ENCODE measurements around the gene KCNIP3. TPM values are rescaled to one million over a fixed set of nuclear protein-coding genes. Genes with fewer than 3 reads are reported as not detected.
A peak's percentile ranks its signal among the peaks of the same experiment; 100 is the strongest.

The KCNIP3 gene
- total and polyA plus RNA-seq, 9 of the 15 experiments (the other 6 are each of a cell fraction or from before 2014, with no cell fraction given) = 0.04 TPM; not detected in 8

DNA sequence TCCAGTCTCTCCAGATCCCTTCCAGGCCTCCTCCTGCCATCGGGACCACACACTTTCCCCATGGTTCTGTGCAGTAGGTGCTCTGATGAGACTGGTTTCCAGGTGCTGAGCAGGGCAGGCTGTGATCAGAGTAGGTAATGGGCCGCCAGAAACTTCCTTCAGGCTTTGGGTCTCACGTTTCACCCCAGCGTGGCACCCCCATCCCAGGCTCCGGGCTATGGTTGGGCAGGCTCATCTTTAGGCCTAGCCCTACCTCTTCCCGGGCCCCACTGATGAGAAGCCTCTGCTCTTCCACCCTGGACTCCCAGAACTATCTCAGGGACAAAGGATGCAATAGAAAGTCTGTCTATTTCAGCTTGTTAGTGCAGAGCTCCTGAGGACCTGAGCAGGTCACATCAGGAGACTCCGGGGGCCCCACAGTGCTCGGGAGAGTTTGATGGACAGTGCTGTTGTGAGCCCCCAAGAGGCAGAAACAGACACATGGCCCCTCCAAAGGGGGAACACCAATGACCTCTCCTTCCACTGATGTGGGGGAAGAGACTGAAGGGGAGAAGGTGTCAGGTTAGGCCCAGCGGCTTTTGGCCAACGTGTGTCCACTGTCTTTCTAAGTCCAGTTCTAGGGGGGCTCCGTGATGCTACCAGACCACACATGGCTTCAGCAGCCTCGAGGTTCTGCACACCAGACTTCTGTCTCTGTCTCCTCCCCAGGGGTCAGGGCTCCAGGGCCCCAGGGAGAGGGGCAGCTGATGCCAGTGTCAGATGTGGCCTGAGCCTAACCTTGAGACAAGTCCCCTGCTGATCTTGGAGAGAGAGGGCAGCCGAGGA lies 28.7 kb upstream of the KCNIP3 start:
- no peak for DNase-seq (ENCODE audit: extremely low read depth in 1 of 4, low spot score in 3 of 4)
- WGBS (ENCODE audit: insufficient coverage, low coverage, missing lambda C conversion rate) = 1% methylated on average over 9 of the region's 13 CpGs
- Histone ChIP-seq H3K9me3 (replicated peaks; ENCODE audit: control insufficient read depth, insufficient read depth, low read depth, low read length) (no peaks in the 10 kb centered on the region), H3K9me1 (ENCODE audit: control insufficient read depth, insufficient read depth, low read length) (no peaks in the 10 kb centered on the region), H2AFZ (ENCODE audit: low read depth, low read length) (no peak overlapping the region), H3K79me2 (ENCODE audit: control insufficient read depth, insufficient read depth, low read length) (no peaks in the 10 kb centered on the region), H3K9ac (ENCODE audit: insufficient read depth in 1 of 2, low read depth in 2 of 2, low read length in 2 of 2) (0 out of 4 replicates have a peak overlapping the region, but pooled peaks of 1 of the 2 experiments have one; percentile 20), H3K4me2 (ENCODE audit: insufficient read depth, low read length) (no peak overlapping the region), H4K20me1 (replicated peaks; ENCODE audit: control insufficient read depth, insufficient read depth, low read length) (no peaks in the 10 kb centered on the region; the same call in 1 of the 2 replicates), H3K4me1 (replicated peaks in 1 of 2; ENCODE audit: control insufficient read depth in 2 of 2, insufficient read depth in 2 of 2, low read length in 2 of 2) (no peaks in the 10 kb centered on the region; a peak in 1 of 5 replicates), H3K4me3 (no peak overlapping the region), H3K27ac (ENCODE audit: extremely low read depth, low read depth, low read length) (no peak overlapping the region), H3K27me3 (ENCODE audit: control insufficient read depth in 2 of 2, insufficient read depth in 2 of 2, low read length in 2 of 2) (peaks cover 0 to 38% of the 10 kb centered on the region in 2 experiments; a peak in 3 of 5 replicates), H3K36me3 (ENCODE audit: control insufficient read depth, insufficient read depth, low read length) (no peaks in the 10 kb centered on the region)
- ChIA-PET POLR2A (interaction anchor here (0.6 kb wide), 1 partner anchor 11 kb away, joined by 4 read pairs; no protein-coding TSS in a partner anchor), CTCF (ENCODE audit: low intra/inter-chr PET ratio) (no interaction called here)
- in situ Hi-C loops (cut with MboI) = no loop called here
- no TSS peak for BruUV-seq (replicated peaks)
- FAIRE-seq = no peak
- intact Hi-C loops (cut with micrococcal nuclease) = no loop called here
- no peak for ATAC-seq
- no peak for TF ChIP-seq ZNF408 (CRISPR knock-in tag; IDR thresholded peaks at IDR 0.05; ENCODE audit: low read depth)
- TF ChIP-seq CHD4 (IDR thresholded peaks at IDR 0.05; ENCODE audit: insufficient read depth, insufficient replicate concordance, low read depth, low read length, poor library complexity, severe bottlenecking) = no peak
- no peak for TF ChIP-seq MEIS2 (IDR thresholded peaks at IDR 0.05; ENCODE audit: partially characterized antibody)
- no peak for TF ChIP-seq ZNF232 (CRISPR knock-in tag; IDR thresholded peaks at IDR 0.05)
- no peak for TF ChIP-seq NR2C1 (IDR thresholded peaks at IDR 0.05)
- no peak for TF ChIP-seq NR2C1 (tag; IDR thresholded peaks at IDR 0.05)
- TF ChIP-seq ZKSCAN3 (CRISPR knock-in tag; IDR thresholded peaks at IDR 0.05) = no peak
- TF ChIP-seq ZNF239 (CRISPR knock-in tag; IDR thresholded peaks at IDR 0.05) = no peak
- TF ChIP-seq, protein P1, sequence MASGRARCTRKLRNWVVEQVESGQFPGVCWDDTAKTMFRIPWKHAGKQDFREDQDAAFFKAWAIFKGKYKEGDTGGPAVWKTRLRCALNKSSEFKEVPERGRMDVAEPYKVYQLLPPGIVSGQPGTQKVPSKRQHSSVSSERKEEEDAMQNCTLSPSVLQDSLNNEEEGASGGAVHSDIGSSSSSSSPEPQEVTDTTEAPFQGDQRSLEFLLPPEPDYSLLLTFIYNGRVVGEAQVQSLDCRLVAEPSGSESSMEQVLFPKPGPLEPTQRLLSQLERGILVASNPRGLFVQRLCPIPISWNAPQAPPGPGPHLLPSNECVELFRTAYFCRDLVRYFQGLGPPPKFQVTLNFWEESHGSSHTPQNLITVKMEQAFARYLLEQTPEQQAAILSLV (tag; IDR thresholded peaks at IDR 0.05) = no peak
- TF ChIP-seq, protein P2, sequence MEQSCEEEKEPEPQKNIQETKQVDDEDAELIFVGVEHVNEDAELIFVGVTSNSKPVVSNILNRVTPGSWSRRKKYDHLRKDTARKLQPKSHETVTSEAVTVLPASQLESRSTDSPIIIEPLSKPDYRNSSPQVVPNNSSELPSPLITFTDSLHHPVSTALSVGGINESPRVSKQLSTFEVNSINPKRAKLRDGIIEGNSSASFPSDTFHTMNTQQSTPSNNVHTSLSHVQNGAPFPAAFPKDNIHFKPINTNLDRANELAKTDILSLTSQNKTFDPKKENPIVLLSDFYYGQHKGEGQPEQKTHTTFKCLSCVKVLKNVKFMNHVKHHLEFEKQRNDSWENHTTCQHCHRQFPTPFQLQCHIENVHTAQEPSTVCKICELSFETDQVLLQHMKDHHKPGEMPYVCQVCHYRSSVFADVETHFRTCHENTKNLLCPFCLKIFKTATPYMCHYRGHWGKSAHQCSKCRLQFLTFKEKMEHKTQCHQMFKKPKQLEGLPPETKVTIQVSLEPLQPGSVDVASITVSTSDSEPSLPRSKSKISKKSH (CRISPR knock-in tag; IDR thresholded peaks at IDR 0.05) = no peak
- TF ChIP-seq, protein P3, sequence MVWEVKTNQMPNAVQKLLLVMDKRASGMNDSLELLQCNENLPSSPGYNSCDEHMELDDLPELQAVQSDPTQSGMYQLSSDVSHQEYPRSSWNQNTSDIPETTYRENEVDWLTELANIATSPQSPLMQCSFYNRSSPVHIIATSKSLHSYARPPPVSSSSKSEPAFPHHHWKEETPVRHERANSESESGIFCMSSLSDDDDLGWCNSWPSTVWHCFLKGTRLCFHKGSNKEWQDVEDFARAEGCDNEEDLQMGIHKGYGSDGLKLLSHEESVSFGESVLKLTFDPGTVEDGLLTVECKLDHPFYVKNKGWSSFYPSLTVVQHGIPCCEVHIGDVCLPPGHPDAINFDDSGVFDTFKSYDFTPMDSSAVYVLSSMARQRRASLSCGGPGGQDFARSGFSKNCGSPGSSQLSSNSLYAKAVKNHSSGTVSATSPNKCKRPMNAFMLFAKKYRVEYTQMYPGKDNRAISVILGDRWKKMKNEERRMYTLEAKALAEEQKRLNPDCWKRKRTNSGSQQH (CRISPR knock-in tag; IDR thresholded peaks at IDR 0.05) = no peak
- TF ChIP-seq SREBF1 (IDR thresholded peaks at IDR 0.05; ENCODE audit: borderline replicate concordance, low read depth, low read length) = no peak
- no peak for TF ChIP-seq FOSL1 (tag; conservative IDR thresholded peaks at IDR 0.05)
- TF ChIP-seq PHTF2 (CRISPR knock-in tag; IDR thresholded peaks at IDR 0.05) = no peak

Measured in K562 (cell line).